GM12878 (cell line): Measurements from ENCODE around the gene GALNT12. TPM values are rescaled to one million over a fixed set of nuclear protein-coding genes. Genes with fewer than 3 reads are reported as not detected.

ENCODE experiments used
- ATAC-seq: fragments of 200-7000 bp; cut with Tn5 transposase; 3 replicates; pipeline ENCODE4 v1.9.1; 2020; ENCODE audit warnings: mild to moderate bottlenecking, moderate library complexity
- BruUV-seq: library from RNA; stranded (reverse); fragments of 400-500 nt; replicated peaks from 2 replicates; lab custom pipeline; 2021; lab: Mats Ljungman, UMichigan
- CTCF ChIA-PET: fragments of 300-600 bp; sonication (Branson Sonifier 250); formaldehyde crosslinking; extraction: SDS; loops from one replicate; lab custom pipeline; 2021; ENCODE audit warnings: inconsistent platforms; lab: Yijun Ruan, JAX
- POLR2A ChIA-PET: fragments of 350-600 bp; formaldehyde crosslinking; extraction: SDS; loops from one replicate; lab custom pipeline; 2021; ENCODE audit warnings: inconsistent platforms; lab: Charles Lee
- RAD21 ChIA-PET: fragments of 300-600 bp; sonication (Branson Sonifier 250); formaldehyde crosslinking; loops from one replicate; lab custom pipeline; 2023; ENCODE audit warnings: antibody characterized with exemption; ENCODE audit not compliant: unreplicated experiment; lab: Charles Lee
- SMC1A ChIA-PET: fragments of 300-600 bp; sonication (Branson Sonifier 250); formaldehyde crosslinking; loops from one replicate; lab custom pipeline; 2023; ENCODE audit not compliant: unreplicated experiment, uncharacterized antibody; lab: Charles Lee
- DNase-seq: peaks from one replicate; pipeline ENCODE4 v3.0.0-alpha.2; 2011; ENCODE audit warnings: low read depth, low spot score
- FAIRE-seq: peaks from 3 replicates; lab custom pipeline; 2011; peaks lifted over from hg19 to GRCh38; lab: Jason Lieb, UNC
- H2AFZ ChIP-seq: 2 replicates; pipeline ENCODE4 v1.6.0; 2011; ENCODE audit warnings: low read depth, low read length, control low read depth; ENCODE audit not compliant: control insufficient read depth
- H3K27ac ChIP-seq: 2 replicates; pipeline ENCODE4 v1.5.1; 2011; ENCODE audit warnings: control low read depth; ENCODE audit not compliant: control insufficient read depth, insufficient read depth
- H3K27me3 ChIP-seq, 2 experiments: replicated peaks in 1 of 2; 2 replicates each; pipeline versions ENCODE4 v1.6.0 to v1.6.1; 2011; ENCODE audit warnings: low read length in 1 of 2; ENCODE audit not compliant: control insufficient read depth in 2 of 2, insufficient read depth in 2 of 2
- H3K36me3 ChIP-seq, 2 experiments: 2 replicates each; pipeline ENCODE4 v1.5.1; 2011; ENCODE audit warnings: low read length in 1 of 2; ENCODE audit not compliant: control insufficient read depth in 2 of 2, insufficient read depth in 2 of 2
- H3K4me1 ChIP-seq: 2 replicates; pipeline ENCODE4 v1.6.1; 2011; ENCODE audit warnings: mild to moderate bottlenecking, low read length, moderate library complexity, mixed read lengths; ENCODE audit not compliant: control insufficient read depth, insufficient read depth
- H3K4me2 ChIP-seq: 2 replicates; pipeline ENCODE4 v1.6.0; 2011; ENCODE audit warnings: control low read depth; ENCODE audit not compliant: control insufficient read depth, insufficient read depth
- H3K4me3 ChIP-seq: fragments of 200-600 bp; sonication (generic); 2 replicates; pipeline ENCODE4 v1.5.1; 2016
- H3K79me2 ChIP-seq: 2 replicates; pipeline ENCODE4 v1.6.0; 2011; ENCODE audit warnings: low read length; ENCODE audit not compliant: control insufficient read depth, insufficient read depth
- H3K9ac ChIP-seq: 2 replicates; pipeline ENCODE4 v1.8.0; 2011; ENCODE audit warnings: low read length, control low read depth, mixed read lengths; ENCODE audit not compliant: control insufficient read depth, insufficient read depth
- H3K9me3 ChIP-seq: replicated peaks from 3 replicates; pipeline ENCODE4 v1.5.1; 2011; ENCODE audit warnings: mild to moderate bottlenecking, low read length; ENCODE audit not compliant: control insufficient read depth, insufficient read depth
- H4K20me1 ChIP-seq: 2 replicates; pipeline ENCODE4 v1.6.0; 2011; ENCODE audit not compliant: control insufficient read depth, insufficient read depth
- BHLHE40 ChIP-seq, 2 experiments: fragments of 450-650 bp in 1 of 2; IDR thresholded peaks; 2 replicates each; pipeline ENCODE4 v1.6.1; 2011 to 2017; ENCODE audit warnings: low read depth in 2 of 2, borderline replicate concordance in 1 of 2, improper control_type of control experiment in 1 of 2, low read length in 1 of 2, mild to moderate bottlenecking in 1 of 2
- CBX3 ChIP-seq: fragments of 200-600 bp; sonication (generic); IDR thresholded peaks from 2 replicates; pipeline ENCODE4 v1.6.1; 2016; ENCODE audit warnings: low read depth, borderline replicate concordance
- CEBPB ChIP-seq, 2 experiments: fragments of 150-350 bp in 1 of 2; IDR thresholded peaks; 2 replicates each; pipeline ENCODE4 v1.6.1; 2012 to 2014; ENCODE audit warnings: low read depth in 2 of 2, low read length in 2 of 2, borderline replicate concordance in 1 of 2, inconsistent platforms in 1 of 2
- FOS ChIP-seq: IDR thresholded peaks from 3 replicates; pipeline ENCODE4 v1.6.1; 2011; ENCODE audit warnings: borderline replicate concordance; ENCODE audit not compliant: insufficient read length; ENCODE audit errors: extremely low read depth
- HCFC1 ChIP-seq: fragments of 150-350 bp; IDR thresholded peaks from 2 replicates; pipeline ENCODE4 v1.6.1; 2014; ENCODE audit warnings: low read length
- HDAC2 ChIP-seq: fragments of 200-600 bp; sonication (generic); IDR thresholded peaks from 2 replicates; pipeline ENCODE4 v1.6.1; 2017
- NKRF ChIP-seq: fragments of 450-650 bp; conservative IDR thresholded peaks from 2 replicates; pipeline ENCODE4 v1.6.1; 2017; ENCODE audit warnings: mild to moderate bottlenecking, moderate library complexity
- PAX8 ChIP-seq: fragments of 450-650 bp; IDR thresholded peaks from 2 replicates; pipeline ENCODE4 v1.6.1; 2017; ENCODE audit warnings: mild to moderate bottlenecking, moderate library complexity
- PML ChIP-seq: IDR thresholded peaks from 2 replicates; pipeline ENCODE4 v1.6.1; 2012; ENCODE audit warnings: low read length, inconsistent platforms
- POU2F2 ChIP-seq: IDR thresholded peaks from 3 replicates; pipeline ENCODE4 v1.6.1; 2011; ENCODE audit warnings: low read depth, mild to moderate bottlenecking, low read length, borderline replicate concordance
- RELB ChIP-seq: fragments of 450-650 bp; IDR thresholded peaks from 2 replicates; pipeline ENCODE4 v1.6.1; 2017; ENCODE audit warnings: low read depth, mild to moderate bottlenecking, moderate library complexity
- SIN3A ChIP-seq: IDR thresholded peaks from 2 replicates; pipeline ENCODE4 v1.6.1; 2012; ENCODE audit warnings: low read depth, low read length, improper control_type of control experiment
- STAT1 ChIP-seq: fragments of 450-650 bp; conservative IDR thresholded peaks from 2 replicates; pipeline ENCODE4 v1.6.1; 2014; ENCODE audit warnings: antibody characterized with exemption, mild to moderate bottlenecking
- ZNF24 ChIP-seq: fragments of 450-650 bp; IDR thresholded peaks from 2 replicates; pipeline ENCODE4 v1.6.1; 2017; ENCODE audit warnings: antibody characterized with exemption, mild to moderate bottlenecking
- WGBS: methylation state at CpG from one replicate; pipeline ENCODE4 v1.1.6; 2016; ENCODE audit warnings: low lambda C conversion rate; ENCODE audit not compliant: insufficient replicate concordance, insufficient coverage; ENCODE audit errors: missing lambda C conversion rate; 5-methylcytosine and 5-hydroxymethylcytosine counted together
- in situ Hi-C: fragments of 300-500 bp; cut with MboI; formaldehyde crosslinking; loops from 9 replicates; pipeline ENCODE4 v1.14.3; 2018; ENCODE audit warnings: mixed read lengths
- intact Hi-C: fragments of 100-400 bp; cut with micrococcal nuclease; formaldehyde crosslinking; loops from one replicate; pipeline ENCODE4 v1.14.2; 2022; ENCODE audit not compliant: unreplicated experiment
- polyA plus RNA-seq, 11 experiments: library from polyadenylated mRNA; depleted of rRNA in 4 of 11; unstranded in 6 of 11; stranded (reverse) in 5 of 11; fragments of >200 nt; fragmentation: Nextera tagmentation in 4 of 11; fragmentation: Illumina TruSeq in 1 of 11; extraction: Ambion mirVana in 4 of 11; extraction: Trizol in 1 of 11; gene quantifications; 1 replicate in 1 of 11; 2 replicates in 10 of 11; pipeline versions ENCODE4 v1.2.1 to v1.2.3, GENCODE V29; 2011 to 2016; ENCODE audit warnings: inconsistent platforms in 2 of 11, missing spikeins in 2 of 11, low read depth in 1 of 11
- total RNA-seq, 4 experiments: library from RNA; depleted of rRNA in 3 of 4; stranded (reverse); fragments of >200 nt in 3 of 4; fragmentation: Illumina TruSeq in 1 of 4; extraction: Trizol in 1 of 4; gene quantifications; 2 replicates each; pipeline versions ENCODE4 v1.2.1 to v1.2.3, GENCODE V29; 2013 to 2021
- TF ChIP-seq, protein P1 (sequence below): fragments of 450-650 bp; formaldehyde crosslinking; IDR thresholded peaks from 2 replicates; pipeline ENCODE4 v1.4.0; 2020; ENCODE audit warnings: mild to moderate bottlenecking, moderate library complexity
- TF ChIP-seq, protein P2 (sequence below): IDR thresholded peaks from 2 replicates; pipeline ENCODE4 v1.6.1; 2012; ENCODE audit warnings: low read depth, low read length, improper control_type of control experiment

The GALNT12 gene
- total and polyA plus RNA-seq, 10 of the 15 experiments (the other 5 are each of a cell fraction or from before 2014, with no cell fraction given): 0.13 to 5.3 (median 3.2) TPM

DNA sequence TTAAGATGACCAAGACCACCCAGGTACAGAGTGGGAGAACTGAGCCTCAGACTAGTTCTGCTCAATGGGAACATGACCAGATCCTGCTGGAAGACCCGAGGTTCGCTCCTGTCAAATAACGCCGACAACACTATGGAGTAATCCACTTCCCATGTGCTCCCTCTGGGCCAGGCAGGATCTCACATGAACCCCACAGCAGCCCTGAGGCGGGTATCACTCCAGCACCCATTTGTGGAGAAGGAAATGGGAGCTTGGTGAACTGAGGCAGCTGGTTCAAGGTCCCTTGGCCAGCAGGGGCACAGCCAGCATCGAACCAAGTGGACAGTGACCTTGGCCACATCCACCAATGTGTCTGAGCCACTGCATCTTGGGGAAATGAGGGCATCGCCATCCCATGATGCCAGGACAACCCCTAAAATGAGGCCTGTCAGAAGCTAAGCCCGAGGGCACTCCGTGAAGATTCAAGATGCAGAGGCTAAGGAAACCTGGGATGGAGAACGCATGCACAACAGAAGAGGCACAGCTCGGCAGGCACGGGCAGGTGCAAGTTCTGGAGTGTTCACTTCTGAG is 19.6 kb upstream of the GALNT12 start:
- ChIA-PET RAD21 (no interaction called here), POLR2A (no interaction called here), SMC1A (no interaction called here), CTCF (interaction anchor here (0.9 kb wide), 1 partner anchor 11 kb away, joined by 3 read pairs; no protein-coding TSS in a partner anchor)
- no peak overlapping the region for H3K4me2 ChIP-seq
- FAIRE-seq (no peak), ATAC-seq (no peak), DNase-seq (no peak)
- no peaks in the 10 kb centered on the region for H3K27me3 ChIP-seq
- BruUV-seq: no TSS peak
- H3K79me2 ChIP-seq: no peaks in the 10 kb centered on the region
- H3K36me3 ChIP-seq: no peaks in the 10 kb centered on the region
- in situ Hi-C loops (loop anchor here (25.0 kb wide), 1 partner anchor 726 kb away; the partner anchor contains the start of gene NANS), intact Hi-C loops (no loop called here)
- no peak overlapping the region for H3K4me3 ChIP-seq
- H3K27ac ChIP-seq: no peak overlapping the region
- 95% methylated on average over 12 of the region's 12 CpGs for WGBS
- H3K9me3 ChIP-seq: no peaks in the 10 kb centered on the region
- H3K9ac ChIP-seq: no peak overlapping the region
- H2AFZ ChIP-seq: no peak overlapping the region
- H4K20me1 ChIP-seq: no peaks in the 10 kb centered on the region
- peaks cover 3% of the 10 kb centered on the region; the same call in 1 of the 2 replicates for H3K4me1 ChIP-seq
- TF ChIP-seq, protein P1, sequence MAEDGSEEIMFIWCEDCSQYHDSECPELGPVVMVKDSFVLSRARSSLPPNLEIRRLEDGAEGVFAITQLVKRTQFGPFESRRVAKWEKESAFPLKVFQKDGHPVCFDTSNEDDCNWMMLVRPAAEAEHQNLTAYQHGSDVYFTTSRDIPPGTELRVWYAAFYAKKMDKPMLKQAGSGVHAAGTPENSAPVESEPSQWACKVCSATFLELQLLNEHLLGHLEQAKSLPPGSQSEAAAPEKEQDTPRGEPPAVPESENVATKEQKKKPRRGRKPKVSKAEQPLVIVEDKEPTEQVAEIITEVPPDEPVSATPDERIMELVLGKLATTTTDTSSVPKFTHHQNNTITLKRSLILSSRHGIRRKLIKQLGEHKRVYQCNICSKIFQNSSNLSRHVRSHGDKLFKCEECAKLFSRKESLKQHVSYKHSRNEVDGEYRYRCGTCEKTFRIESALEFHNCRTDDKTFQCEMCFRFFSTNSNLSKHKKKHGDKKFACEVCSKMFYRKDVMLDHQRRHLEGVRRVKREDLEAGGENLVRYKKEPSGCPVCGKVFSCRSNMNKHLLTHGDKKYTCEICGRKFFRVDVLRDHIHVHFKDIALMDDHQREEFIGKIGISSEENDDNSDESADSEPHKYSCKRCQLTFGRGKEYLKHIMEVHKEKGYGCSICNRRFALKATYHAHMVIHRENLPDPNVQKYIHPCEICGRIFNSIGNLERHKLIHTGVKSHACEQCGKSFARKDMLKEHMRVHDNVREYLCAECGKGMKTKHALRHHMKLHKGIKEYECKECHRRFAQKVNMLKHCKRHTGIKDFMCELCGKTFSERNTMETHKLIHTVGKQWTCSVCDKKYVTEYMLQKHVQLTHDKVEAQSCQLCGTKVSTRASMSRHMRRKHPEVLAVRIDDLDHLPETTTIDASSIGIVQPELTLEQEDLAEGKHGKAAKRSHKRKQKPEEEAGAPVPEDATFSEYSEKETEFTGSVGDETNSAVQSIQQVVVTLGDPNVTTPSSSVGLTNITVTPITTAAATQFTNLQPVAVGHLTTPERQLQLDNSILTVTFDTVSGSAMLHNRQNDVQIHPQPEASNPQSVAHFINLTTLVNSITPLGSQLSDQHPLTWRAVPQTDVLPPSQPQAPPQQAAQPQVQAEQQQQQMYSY: no peak
- no peak for TF ChIP-seq FOS
- no peak for TF ChIP-seq HCFC1
- TF ChIP-seq SIN3A: no peak
- TF ChIP-seq BHLHE40 (IDR thresholded peaks at IDR 0.05; ENCODE audit: borderline replicate concordance in 1 of 2, low read depth in 2 of 2, low read length in 1 of 2): no peak
- no peak for TF ChIP-seq PML
- TF ChIP-seq ZNF24: no peak
- TF ChIP-seq, protein P2, sequence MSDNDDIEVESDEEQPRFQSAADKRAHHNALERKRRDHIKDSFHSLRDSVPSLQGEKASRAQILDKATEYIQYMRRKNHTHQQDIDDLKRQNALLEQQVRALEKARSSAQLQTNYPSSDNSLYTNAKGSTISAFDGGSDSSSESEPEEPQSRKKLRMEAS: no peak
- no peak for TF ChIP-seq CBX3
- TF ChIP-seq HDAC2: no peak
- TF ChIP-seq POU2F2: no peak
- no peak for TF ChIP-seq STAT1
- TF ChIP-seq NKRF: no peak
- no peak for TF ChIP-seq CEBPB (IDR thresholded peaks at IDR 0.05; ENCODE audit: borderline replicate concordance in 1 of 2, low read depth in 2 of 2, low read length in 2 of 2)
- no peak for TF ChIP-seq PAX8
- no peak for TF ChIP-seq RELB
